ENCODE results near the gene NR2C2.

Gene NR2C2

DNA sequence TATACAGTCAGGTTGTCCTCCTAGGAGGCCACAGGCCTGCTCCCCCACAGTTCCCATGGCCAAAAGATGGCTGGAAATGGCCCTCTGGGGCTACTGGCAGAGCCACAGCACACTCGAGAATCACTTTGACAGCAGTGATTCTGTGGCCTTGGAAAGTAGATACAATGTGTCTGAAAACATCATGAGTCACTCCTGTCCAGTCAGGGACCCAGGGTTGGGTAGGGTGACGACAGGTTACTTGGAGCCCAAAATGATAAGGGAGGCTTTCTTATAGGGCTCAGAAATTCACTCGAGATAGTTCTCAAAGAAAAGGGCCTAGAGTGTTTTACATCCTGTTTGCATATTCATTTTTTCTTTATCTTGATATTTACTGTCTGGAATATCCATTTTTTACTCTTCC is 93.5 kb downstream of the NR2C2 start:
- DNase-seq: peak; percentile 14
- in situ Hi-C loops (cut with HindIII; ENCODE audit: low pct_ligation_motif_present, low sequenced_read_pairs): no loop called here
- Histone ChIP-seq H3K36me3 (replicated peaks) (peaks cover 61% of the 10 kb centered on the region), H3K27me3 (replicated peaks) (no peaks in the 10 kb centered on the region), H3K4me3 (ENCODE audit: low read depth, low read length) (no peak overlapping the region), H3K27ac (no peak overlapping the region)
- TF ChIP-seq, protein P1, sequence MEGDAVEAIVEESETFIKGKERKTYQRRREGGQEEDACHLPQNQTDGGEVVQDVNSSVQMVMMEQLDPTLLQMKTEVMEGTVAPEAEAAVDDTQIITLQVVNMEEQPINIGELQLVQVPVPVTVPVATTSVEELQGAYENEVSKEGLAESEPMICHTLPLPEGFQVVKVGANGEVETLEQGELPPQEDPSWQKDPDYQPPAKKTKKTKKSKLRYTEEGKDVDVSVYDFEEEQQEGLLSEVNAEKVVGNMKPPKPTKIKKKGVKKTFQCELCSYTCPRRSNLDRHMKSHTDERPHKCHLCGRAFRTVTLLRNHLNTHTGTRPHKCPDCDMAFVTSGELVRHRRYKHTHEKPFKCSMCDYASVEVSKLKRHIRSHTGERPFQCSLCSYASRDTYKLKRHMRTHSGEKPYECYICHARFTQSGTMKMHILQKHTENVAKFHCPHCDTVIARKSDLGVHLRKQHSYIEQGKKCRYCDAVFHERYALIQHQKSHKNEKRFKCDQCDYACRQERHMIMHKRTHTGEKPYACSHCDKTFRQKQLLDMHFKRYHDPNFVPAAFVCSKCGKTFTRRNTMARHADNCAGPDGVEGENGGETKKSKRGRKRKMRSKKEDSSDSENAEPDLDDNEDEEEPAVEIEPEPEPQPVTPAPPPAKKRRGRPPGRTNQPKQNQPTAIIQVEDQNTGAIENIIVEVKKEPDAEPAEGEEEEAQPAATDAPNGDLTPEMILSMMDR (IDR thresholded peaks at IDR 0.05; ENCODE audit: low read depth, low read length, missing control alignments): no peak

DNA sequence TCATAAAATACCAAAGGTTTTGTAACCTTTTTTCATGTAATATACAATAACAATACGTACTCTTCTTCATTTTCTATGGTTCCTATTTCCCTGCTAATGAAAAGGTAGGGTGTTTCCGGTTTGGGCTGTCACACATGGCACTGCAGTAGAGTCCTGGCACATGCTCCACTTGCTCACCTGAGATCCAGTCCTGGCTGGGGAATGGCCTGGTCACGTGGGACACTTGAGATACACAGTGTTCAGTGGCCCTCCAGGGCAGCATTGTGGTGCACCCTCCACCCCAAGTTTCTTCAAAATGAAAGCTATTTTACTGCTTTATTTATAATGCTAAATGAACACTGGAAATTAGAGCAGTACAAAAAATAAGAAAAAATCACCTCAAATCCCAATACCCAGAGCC is 94.6 kb downstream of the NR2C2 start:
- Histone ChIP-seq H3K27ac (no peak overlapping the region), H3K36me3 (replicated peaks) (peaks cover 63% of the 10 kb centered on the region), H3K27me3 (replicated peaks) (no peaks in the 10 kb centered on the region), H3K4me3 (ENCODE audit: low read depth, low read length) (no peak overlapping the region)
- TF ChIP-seq, protein P1 (IDR thresholded peaks at IDR 0.05; ENCODE audit: low read depth, low read length, missing control alignments): no peak
- DNase-seq: no peak
- in situ Hi-C loops (cut with HindIII; ENCODE audit: low pct_ligation_motif_present, low sequenced_read_pairs): no loop called here

DNA sequence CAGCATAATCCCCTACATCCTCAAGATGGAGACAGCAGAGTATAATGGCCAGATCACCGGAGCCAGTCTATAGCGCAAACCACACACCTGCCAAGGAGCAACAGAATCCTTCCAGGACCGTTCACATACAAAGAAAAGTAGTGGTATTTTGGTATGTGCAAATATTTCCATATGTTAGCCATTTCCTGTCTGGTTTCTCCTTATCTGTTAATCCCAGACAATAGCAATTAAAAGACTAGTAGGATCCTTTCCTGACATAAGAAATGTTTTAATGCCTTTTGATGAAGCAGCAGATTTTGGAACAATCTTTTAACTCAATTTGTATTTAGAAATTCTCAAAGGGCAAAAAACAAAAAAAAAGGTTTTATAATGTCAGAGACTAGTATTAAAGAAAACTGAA is 95.6 kb downstream of the NR2C2 start:
- no peak overlapping the region for H3K4me3 ChIP-seq (ENCODE audit: low read depth, low read length)
- TF ChIP-seq, protein P1 (IDR thresholded peaks at IDR 0.05; ENCODE audit: low read depth, low read length, missing control alignments): no peak
- peak; percentile 16 for DNase-seq
- H3K36me3 ChIP-seq (replicated peaks): peaks cover 60% of the 10 kb centered on the region
- H3K27ac ChIP-seq: no peak overlapping the region
- in situ Hi-C loops (cut with HindIII; ENCODE audit: low pct_ligation_motif_present, low sequenced_read_pairs): no loop called here
- H3K27me3 ChIP-seq (replicated peaks): no peaks in the 10 kb centered on the region

DNA sequence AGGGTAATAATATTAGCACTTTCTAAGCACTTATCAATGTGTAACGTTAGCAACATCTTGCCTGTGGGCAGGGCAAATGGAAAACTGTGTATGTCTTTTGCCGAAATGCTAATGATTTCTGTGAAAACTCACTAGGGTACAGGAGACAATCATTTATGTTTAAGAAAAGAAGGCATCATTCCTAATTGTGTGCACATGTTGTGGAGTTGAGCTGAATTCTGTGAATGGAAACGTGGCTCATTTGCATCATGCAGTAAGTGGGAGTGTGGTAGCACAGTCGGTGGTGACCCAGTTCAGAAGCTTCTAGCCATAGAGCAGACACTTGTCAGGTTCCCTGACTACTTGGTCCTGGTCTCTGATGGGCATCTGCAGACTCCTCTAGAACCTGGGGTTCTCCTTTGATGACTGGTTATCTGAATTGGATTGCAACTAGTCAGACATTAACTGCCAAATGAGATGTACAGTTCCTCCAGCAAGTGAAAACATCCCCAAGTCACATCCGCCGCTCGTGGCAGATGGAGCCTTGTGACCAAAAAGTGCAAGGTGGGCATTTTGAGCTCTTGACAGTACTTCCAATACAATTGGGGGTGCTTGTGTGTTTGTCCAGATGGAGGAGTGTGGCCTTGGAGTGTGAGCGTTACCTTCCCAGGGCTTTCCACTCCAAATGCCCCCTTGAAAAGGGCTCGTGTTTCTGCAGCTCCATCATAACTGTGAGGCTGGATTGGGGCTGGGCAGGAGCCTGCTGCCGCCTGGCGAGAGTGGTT is 96.2 kb downstream of the NR2C2 start:
- in situ Hi-C loops (cut with HindIII; ENCODE audit: low pct_ligation_motif_present, low sequenced_read_pairs): no loop called here
- H3K27me3 ChIP-seq (replicated peaks): no peaks in the 10 kb centered on the region
- TF ChIP-seq, protein P1 (IDR thresholded peaks at IDR 0.05; ENCODE audit: low read depth, low read length, missing control alignments): no peak
- H3K4me3 ChIP-seq (ENCODE audit: low read depth, low read length): no peak overlapping the region
- H3K27ac ChIP-seq: no peak overlapping the region
- DNase-seq: no peak
- H3K36me3 ChIP-seq (replicated peaks): peaks cover 60% of the 10 kb centered on the region

DNA sequence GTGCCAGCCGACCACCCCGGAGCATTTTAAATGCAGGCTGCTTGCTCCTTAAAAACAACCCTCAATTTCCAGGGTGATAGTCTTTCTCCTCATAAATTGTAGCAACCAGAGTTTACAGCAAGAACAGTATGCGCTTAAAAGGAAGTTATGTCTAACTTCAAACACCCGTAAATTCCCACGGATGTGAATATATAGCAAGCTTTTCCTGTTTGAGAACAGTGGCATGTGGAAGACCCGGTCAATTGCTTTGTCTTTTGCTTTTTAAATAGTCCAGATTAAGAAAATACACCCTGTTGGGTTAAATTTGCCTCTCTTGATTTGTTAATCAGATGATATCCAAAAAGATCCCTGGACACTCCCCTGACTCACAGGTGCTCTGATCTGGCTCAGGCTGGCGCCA is 96.9 kb downstream of the NR2C2 start:
- TF ChIP-seq, protein P1 (IDR thresholded peaks at IDR 0.05; ENCODE audit: low read depth, low read length, missing control alignments): no peak
- Histone ChIP-seq H3K36me3 (replicated peaks) (peaks cover 62% of the 10 kb centered on the region), H3K27me3 (replicated peaks) (no peaks in the 10 kb centered on the region), H3K4me3 (ENCODE audit: low read depth, low read length) (no peak overlapping the region), H3K27ac (no peak overlapping the region)
- in situ Hi-C loops (cut with HindIII; ENCODE audit: low pct_ligation_motif_present, low sequenced_read_pairs): no loop called here
- DNase-seq: no peak

DNA sequence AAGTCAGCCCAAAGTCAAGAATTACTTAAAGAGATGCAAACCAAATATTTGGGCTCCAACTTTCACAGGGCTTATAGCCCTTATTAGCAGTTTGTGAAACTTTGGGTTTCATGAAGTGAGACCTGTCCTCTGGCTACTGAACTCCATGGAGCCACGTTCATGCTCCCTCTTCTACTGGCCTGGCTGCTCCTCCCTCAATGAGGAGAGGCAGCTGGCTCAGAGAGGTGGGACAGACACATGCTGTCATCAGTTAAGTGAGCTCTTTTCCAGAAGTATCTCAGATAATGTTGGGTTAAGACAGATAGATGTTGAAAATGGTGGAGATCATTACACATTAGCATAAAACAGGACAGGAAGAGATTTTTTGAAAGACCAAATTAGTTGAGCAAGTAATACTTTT is 98.3 kb downstream of the NR2C2 start:
- Histone ChIP-seq H3K4me3 (ENCODE audit: low read depth, low read length) (no peak overlapping the region), H3K36me3 (replicated peaks) (peaks cover 60% of the 10 kb centered on the region)
- TF ChIP-seq, protein P1 (IDR thresholded peaks at IDR 0.05; ENCODE audit: low read depth, low read length, missing control alignments): no peak

More for the DNA sequence above, 98.3 kb downstream of the NR2C2 start:
- no peak overlapping the region for H3K27ac ChIP-seq
- in situ Hi-C loops (cut with HindIII; ENCODE audit: low pct_ligation_motif_present, low sequenced_read_pairs): no loop called here
- H3K27me3 ChIP-seq (replicated peaks): no peaks in the 10 kb centered on the region
- DNase-seq: no peak
